ENCODE data around the gene IER5L.

DNA sequence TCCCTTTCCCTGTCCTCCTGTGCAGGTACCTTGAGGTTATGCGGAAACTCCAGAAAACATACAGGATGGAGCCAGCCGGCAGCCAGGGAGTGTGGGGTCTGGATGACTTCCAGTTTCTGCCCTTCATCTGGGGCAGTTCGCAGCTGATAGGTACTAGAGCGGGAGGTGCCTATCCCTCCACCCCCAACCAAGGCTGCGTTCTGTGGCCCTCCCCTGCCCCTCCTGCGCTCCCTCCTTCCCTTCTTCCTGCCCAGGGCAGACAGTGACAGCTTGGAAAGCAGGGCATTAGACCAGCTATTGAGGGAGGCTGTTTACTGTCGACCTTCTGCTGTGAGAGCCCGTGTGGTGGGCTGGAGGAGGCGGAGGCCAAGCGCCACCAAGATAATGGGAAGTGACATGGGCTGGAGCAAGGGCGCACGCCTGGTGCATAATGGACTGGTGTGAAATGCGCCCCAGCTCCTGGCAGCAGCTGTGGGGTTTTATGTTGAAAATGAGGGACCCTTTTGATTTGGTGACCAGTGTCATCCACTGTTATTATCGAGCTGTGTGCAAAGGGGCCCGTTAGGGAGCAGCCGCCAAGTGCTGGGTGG, 41.5 kb downstream of the IER5L start:
- TF ChIP-seq POLR2AphosphoS5 (IDR thresholded peaks at IDR 0.05; ENCODE audit: low read depth, low read length) (no peak), REST (IDR thresholded peaks at IDR 0.05; ENCODE audit: insufficient read depth in 1 of 2, low read depth in 2 of 2, low read length in 2 of 2) (no peak), SIN3A (IDR thresholded peaks at IDR 0.05; ENCODE audit: borderline replicate concordance, insufficient read depth, low read length) (no peak), FOXP2 (optimal IDR thresholded peaks at IDR 0.05; ENCODE audit: borderline replicate concordance, extremely low read depth, extremely low read length, insufficient read depth) (no peak)
